Measurements from ENCODE around the gene GPRC5B.

The GPRC5B gene

DNA sequence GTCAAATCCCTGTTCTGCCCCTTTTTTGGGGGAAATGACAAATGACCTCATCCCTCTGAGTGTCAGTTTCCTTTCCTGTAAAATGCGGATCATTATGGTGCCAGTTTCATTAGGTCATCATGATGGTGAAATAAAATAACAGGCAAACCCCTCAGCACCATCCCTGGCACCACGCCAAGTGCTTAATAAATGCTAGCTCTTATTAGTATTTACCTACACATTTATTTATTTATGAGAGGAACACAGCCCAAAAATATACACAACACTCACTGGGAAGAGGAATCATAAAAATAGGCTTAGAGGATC lies 28.6 kb upstream of the GPRC5B start:
- H3K27ac ChIP-seq (ENCODE audit: poor library complexity, severe bottlenecking) = no peak overlapping the region
- H3K27me3 ChIP-seq (ENCODE audit: insufficient read depth, poor library complexity, severe bottlenecking) = no peaks in the 10 kb centered on the region

DNA sequence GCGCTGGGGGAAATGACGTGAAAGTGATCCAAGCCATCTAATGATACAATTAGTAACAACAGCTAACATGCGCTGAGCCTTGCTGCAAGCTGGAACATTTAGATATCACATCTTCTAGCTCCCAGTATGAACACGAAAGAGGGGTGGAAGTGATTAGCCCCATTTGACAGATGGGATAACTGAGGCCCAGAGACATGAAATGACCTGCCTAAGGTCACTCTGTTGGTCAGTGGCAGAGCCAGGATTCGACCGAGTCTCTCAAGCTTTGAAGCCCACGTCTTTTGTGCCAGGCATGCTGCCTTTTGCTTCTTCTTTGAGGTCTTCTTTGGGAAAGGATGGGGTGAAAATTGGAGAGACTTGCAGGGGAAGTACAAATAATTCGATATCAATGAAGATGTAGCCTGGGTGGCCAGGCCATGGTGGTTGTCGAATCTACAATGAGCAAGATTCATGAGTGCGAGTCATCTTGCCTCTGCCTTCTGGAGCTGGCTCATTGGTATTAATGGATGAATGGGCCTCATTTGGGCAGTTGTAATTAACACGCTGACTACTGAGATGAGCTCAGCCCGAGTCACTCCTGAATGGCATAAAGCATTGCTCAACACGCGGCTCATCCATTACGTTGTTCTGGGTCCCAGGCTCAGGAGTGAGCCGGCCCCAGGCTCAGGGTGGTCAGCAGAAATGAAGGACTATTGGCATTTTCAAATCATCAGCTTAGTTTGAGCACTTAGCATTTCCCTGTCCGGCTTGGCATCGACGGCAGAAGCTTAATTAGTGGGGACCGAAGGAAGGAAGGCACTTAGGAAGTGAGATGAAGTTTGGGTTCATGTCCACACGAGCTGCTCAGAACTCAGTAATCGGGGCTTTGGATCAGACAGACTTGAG lies 28.0 kb upstream of the GPRC5B start:
- H3K36me3 ChIP-seq (ENCODE audit: low read depth) = no peaks in the 10 kb centered on the region
- H3K27ac ChIP-seq (ENCODE audit: poor library complexity, severe bottlenecking) = no peak overlapping the region
- TF ChIP-seq, protein P1, sequence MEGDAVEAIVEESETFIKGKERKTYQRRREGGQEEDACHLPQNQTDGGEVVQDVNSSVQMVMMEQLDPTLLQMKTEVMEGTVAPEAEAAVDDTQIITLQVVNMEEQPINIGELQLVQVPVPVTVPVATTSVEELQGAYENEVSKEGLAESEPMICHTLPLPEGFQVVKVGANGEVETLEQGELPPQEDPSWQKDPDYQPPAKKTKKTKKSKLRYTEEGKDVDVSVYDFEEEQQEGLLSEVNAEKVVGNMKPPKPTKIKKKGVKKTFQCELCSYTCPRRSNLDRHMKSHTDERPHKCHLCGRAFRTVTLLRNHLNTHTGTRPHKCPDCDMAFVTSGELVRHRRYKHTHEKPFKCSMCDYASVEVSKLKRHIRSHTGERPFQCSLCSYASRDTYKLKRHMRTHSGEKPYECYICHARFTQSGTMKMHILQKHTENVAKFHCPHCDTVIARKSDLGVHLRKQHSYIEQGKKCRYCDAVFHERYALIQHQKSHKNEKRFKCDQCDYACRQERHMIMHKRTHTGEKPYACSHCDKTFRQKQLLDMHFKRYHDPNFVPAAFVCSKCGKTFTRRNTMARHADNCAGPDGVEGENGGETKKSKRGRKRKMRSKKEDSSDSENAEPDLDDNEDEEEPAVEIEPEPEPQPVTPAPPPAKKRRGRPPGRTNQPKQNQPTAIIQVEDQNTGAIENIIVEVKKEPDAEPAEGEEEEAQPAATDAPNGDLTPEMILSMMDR (IDR thresholded peaks at IDR 0.05; ENCODE audit: poor library complexity, severe bottlenecking) = no peak
- H3K4me1 ChIP-seq (ENCODE audit: insufficient read depth, poor library complexity, severe bottlenecking) = no peaks in the 10 kb centered on the region
- no peaks in the 10 kb centered on the region for H3K27me3 ChIP-seq (ENCODE audit: insufficient read depth, poor library complexity, severe bottlenecking)
- ATAC-seq (ENCODE audit: low read depth) (peak; percentile 54), DNase-seq (ENCODE audit: low spot score) (no peak)
- no peak overlapping the region for H3K4me3 ChIP-seq (ENCODE audit: severe bottlenecking)
- H3K9me3 ChIP-seq (ENCODE audit: severe bottlenecking) = no peaks in the 10 kb centered on the region

More for the DNA sequence above, 28.6 kb upstream of the GPRC5B start:
- Histone ChIP-seq H3K4me1 (ENCODE audit: insufficient read depth, poor library complexity, severe bottlenecking) (no peaks in the 10 kb centered on the region), H3K36me3 (ENCODE audit: low read depth) (no peaks in the 10 kb centered on the region), H3K9me3 (ENCODE audit: severe bottlenecking) (no peaks in the 10 kb centered on the region), H3K4me3 (ENCODE audit: severe bottlenecking) (no peak overlapping the region)
- no peak for DNase-seq (ENCODE audit: low spot score)
- ATAC-seq (ENCODE audit: low read depth) = no peak
- TF ChIP-seq, protein P1 (IDR thresholded peaks at IDR 0.05; ENCODE audit: poor library complexity, severe bottlenecking) = no peak

DNA sequence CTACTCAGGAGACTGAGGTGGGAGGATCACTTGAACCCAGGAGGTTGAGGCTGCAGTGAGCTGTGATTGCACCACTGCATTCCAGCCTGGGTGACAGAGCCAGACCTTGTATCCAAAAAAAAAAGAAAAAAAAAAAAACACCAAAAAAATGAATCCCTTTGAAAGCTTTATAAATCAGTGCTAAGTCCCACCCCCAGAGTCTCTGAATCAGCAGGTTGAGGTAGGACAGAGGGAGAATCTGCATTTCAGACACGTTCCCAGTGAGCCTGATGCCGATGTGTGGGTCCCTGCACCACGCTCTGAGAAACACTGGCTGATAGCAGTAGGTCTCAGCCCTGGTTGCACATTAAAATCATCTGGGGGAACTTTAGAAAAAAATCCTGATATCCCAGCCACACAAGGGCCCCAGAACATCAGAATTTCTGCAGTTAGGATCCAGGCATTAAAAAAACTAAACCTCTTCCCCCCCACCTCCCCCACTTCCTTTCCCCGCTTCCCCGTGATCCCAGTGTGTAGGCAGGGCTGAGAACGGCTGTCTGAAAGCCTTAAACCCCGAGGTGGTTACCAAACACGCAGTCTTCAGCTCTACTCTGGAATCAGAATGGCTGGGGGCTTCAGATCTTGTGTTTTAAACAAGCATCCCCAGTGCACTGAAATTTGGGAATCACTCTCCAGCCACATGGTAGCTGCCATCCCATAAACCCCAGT lies 27.3 kb upstream of the GPRC5B start:
- TF ChIP-seq, protein P1 (IDR thresholded peaks at IDR 0.05; ENCODE audit: poor library complexity, severe bottlenecking) = no peak
- ATAC-seq (ENCODE audit: low read depth) = no peak
- H3K27me3 ChIP-seq (ENCODE audit: insufficient read depth, poor library complexity, severe bottlenecking) = no peaks in the 10 kb centered on the region

DNA sequence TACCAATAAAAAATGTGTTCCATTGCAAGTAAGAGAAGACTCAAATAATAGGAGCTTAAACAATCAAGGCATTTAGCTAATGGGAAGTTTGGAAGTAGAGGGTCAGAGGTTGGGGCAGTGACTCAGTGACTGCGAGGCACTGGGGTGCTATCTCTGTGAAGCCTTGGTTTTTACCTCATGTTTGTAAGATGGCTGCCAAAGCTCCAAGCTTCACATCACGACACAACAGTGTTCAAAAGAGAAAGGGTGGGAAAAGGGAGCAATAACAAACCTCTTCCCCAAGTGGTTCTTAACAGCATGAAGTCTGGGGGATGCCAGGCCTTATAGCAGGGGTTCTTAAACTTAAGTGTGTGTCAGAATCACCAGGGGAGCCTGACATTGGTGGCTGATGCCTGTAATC lies 26.6 kb upstream of the GPRC5B start:
- Histone ChIP-seq H3K36me3 (ENCODE audit: low read depth) (no peaks in the 10 kb centered on the region), H3K27ac (ENCODE audit: poor library complexity, severe bottlenecking) (no peak overlapping the region), H3K4me1 (ENCODE audit: insufficient read depth, poor library complexity, severe bottlenecking) (no peaks in the 10 kb centered on the region), H3K9me3 (ENCODE audit: severe bottlenecking) (no peaks in the 10 kb centered on the region), H3K4me3 (ENCODE audit: severe bottlenecking) (no peak overlapping the region), H3K27me3 (ENCODE audit: insufficient read depth, poor library complexity, severe bottlenecking) (no peaks in the 10 kb centered on the region)
- ATAC-seq (ENCODE audit: low read depth) (no peak), DNase-seq (ENCODE audit: low spot score) (no peak)
- TF ChIP-seq, protein P1 (IDR thresholded peaks at IDR 0.05; ENCODE audit: poor library complexity, severe bottlenecking) = no peak

More for the DNA sequence above, 27.3 kb upstream of the GPRC5B start:
- no peak overlapping the region for H3K27ac ChIP-seq (ENCODE audit: poor library complexity, severe bottlenecking)
- H3K36me3 ChIP-seq (ENCODE audit: low read depth) = no peaks in the 10 kb centered on the region
- no peak overlapping the region for H3K4me3 ChIP-seq (ENCODE audit: severe bottlenecking)
- no peak for DNase-seq (ENCODE audit: low spot score)
- H3K4me1 ChIP-seq (ENCODE audit: insufficient read depth, poor library complexity, severe bottlenecking) = no peaks in the 10 kb centered on the region
- no peaks in the 10 kb centered on the region for H3K9me3 ChIP-seq (ENCODE audit: severe bottlenecking)
